Thymus (tissue), 11 donors: ENCODE data around the gene POLR1D. TPM values are rescaled to one million over a fixed set of nuclear protein-coding genes. Genes with fewer than 3 reads are reported as not detected.

Experiments
- DNase-seq, 9 donors: peaks; one replicate each; pipeline ENCODE4 v3.0.0-alpha.2; 2013; ENCODE audit warnings: low spot score in 9 of 9, low read depth in 6 of 9, missing footprints in 1 of 9
- H3K27ac ChIP-seq, 2 donors: one replicate each; pipeline ENCODE4 v1.5.1; 2013; ENCODE audit warnings: control low read depth in 1 of 2, low read depth in 1 of 2, low read length in 1 of 2, mild to moderate bottlenecking in 1 of 2, moderate library complexity in 1 of 2
- H3K27me3 ChIP-seq, 2 donors: one replicate each; pipeline ENCODE4 v1.5.1; 2013; ENCODE audit warnings: low read length in 1 of 2; ENCODE audit not compliant: control insufficient read depth in 2 of 2, insufficient read depth in 1 of 2
- H3K36me3 ChIP-seq, 2 donors: one replicate each; pipeline ENCODE4 v1.5.1; 2013; ENCODE audit warnings: low read length in 1 of 2, mild to moderate bottlenecking in 1 of 2, moderate library complexity in 1 of 2; ENCODE audit not compliant: control insufficient read depth in 2 of 2, insufficient read depth in 2 of 2
- H3K4me1 ChIP-seq, 2 donors: one replicate each; pipeline ENCODE4 v1.5.1; 2013; ENCODE audit warnings: low read length in 2 of 2; ENCODE audit not compliant: control insufficient read depth in 2 of 2, insufficient read depth in 2 of 2
- H3K4me3 ChIP-seq, 2 donors: one replicate each; pipeline ENCODE4 v1.5.1; 2013; ENCODE audit warnings: low read length in 2 of 2, control low read depth in 1 of 2, mild to moderate bottlenecking in 1 of 2
- H3K9me3 ChIP-seq, 2 donors: one replicate each; pipeline ENCODE4 v1.5.1; 2013; ENCODE audit warnings: low read length in 1 of 2, mild to moderate bottlenecking in 1 of 2; ENCODE audit not compliant: control insufficient read depth in 2 of 2, insufficient read depth in 1 of 2
- WGBS: extraction: QIAGEN DNeasy Blood & Tissue Kit; methylation state at CpG from one replicate; pipeline ENCODE4 v1.1.7; 2013; 5-methylcytosine and 5-hydroxymethylcytosine counted together
- polyA plus RNA-seq: library from polyadenylated mRNA; stranded (reverse); fragments of 200-250 nt; gene quantifications from one replicate; pipeline ENCODE4 v1.2.3, GENCODE V29; 2013
- total RNA-seq: library from RNA; stranded (reverse); fragments of 120-200 nt; gene quantifications from one replicate; pipeline ENCODE4 v1.2.4, GENCODE V29; 2013
- donor health status: healthy.

The POLR1D gene
- total and polyA plus RNA-seq, 2 donors, result 122 to 221 TPM

DNA sequence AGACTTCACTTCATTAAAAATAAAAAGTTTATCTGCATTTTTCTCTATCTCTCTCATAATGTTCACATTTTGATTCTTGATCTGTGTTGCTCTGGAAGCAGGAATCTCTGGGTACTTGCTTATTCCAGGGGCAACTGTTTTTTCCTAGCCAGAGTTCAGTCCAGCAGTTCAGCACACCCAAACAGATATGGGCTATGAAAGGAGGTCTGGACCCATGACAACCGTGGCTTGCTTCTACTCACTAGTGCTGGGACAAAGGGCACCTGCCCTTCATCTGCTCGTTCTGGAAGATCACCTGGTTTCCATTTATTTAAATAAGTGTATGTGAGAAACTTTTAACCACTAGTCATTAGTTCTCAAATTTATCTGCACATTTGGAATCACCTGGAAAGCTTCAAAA is 36.0 kb downstream of the POLR1D start:
- WGBS, result 96% methylated on average over 2 of the region's 2 CpGs
- no peaks in the 10 kb centered on the region for H3K27me3 ChIP-seq
- no peak for DNase-seq
- H3K27ac ChIP-seq, result no peak overlapping the region
- no peaks in the 10 kb centered on the region for H3K36me3 ChIP-seq
- no peak overlapping the region for H3K4me3 ChIP-seq
- no peaks in the 10 kb centered on the region for H3K4me1 ChIP-seq
- H3K9me3 ChIP-seq, result no peaks in the 10 kb centered on the region

- no peak for DNase-seq
- H3K4me1 ChIP-seq, result no peaks in the 10 kb centered on the region
Measured at GRCh38 chr13:27658546-27658945, 36.9 kb downstream of the POLR1D start.

GRCh38 chr13:27659145-27659865 is 37.6 kb downstream of the POLR1D start:
- Histone ChIP-seq H3K4me1 (no peaks in the 10 kb centered on the region), H3K9me3 (no peaks in the 10 kb centered on the region), H3K27me3 (no peaks in the 10 kb centered on the region), H3K27ac (no peak overlapping the region), H3K36me3 (no peaks in the 10 kb centered on the region), H3K4me3 (no peak overlapping the region)
- 98% methylated on average over 7 of the region's 7 CpGs for WGBS
- no peak for DNase-seq

More at GRCh38 chr13:27658546-27658945, 36.9 kb downstream of the POLR1D start:
- no peak overlapping the region for H3K4me3 ChIP-seq
- no peaks in the 10 kb centered on the region for H3K36me3 ChIP-seq
- H3K27ac ChIP-seq, result no peak overlapping the region
- H3K27me3 ChIP-seq, result no peaks in the 10 kb centered on the region
- H3K9me3 ChIP-seq, result no peaks in the 10 kb centered on the region

GRCh38 chr13:27660511-27660910 is 38.8 kb downstream of the POLR1D start:
- no peak overlapping the region for H3K4me3 ChIP-seq
- no peaks in the 10 kb centered on the region for H3K9me3 ChIP-seq
- no peak for DNase-seq
- no peak overlapping the region for H3K27ac ChIP-seq
- 99% methylated on average over 6 of the region's 6 CpGs for WGBS
- H3K4me1 ChIP-seq, result no peaks in the 10 kb centered on the region
- no peaks in the 10 kb centered on the region for H3K27me3 ChIP-seq
- H3K36me3 ChIP-seq, result peaks cover 0 to 1% of the 10 kb centered on the region in 2 donors

DNA sequence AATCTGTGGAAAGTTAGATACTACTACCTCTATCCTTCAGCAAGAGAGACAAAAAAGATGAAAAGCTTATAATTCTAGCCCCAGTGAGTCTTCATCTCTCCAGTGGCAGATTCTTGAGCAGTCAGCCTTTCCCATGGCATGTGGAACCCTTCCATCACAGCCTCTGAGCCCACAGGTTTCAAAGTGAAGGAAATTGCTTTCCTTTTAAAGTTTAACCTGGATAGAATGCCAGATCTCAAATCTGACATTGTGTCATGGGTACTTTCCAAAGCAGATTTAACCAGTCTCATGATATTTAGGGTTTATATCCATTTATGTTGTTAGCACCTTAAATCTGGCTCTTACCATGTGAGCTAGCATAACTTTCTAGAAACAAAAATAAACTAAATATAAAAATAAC is 39.3 kb downstream of the POLR1D start:
- H3K36me3 ChIP-seq, result peaks cover 4 to 5% of the 10 kb centered on the region in 2 donors
- H3K27me3 ChIP-seq, result no peaks in the 10 kb centered on the region
- DNase-seq, result no peak
- H3K27ac ChIP-seq, result no peak overlapping the region
- H3K4me3 ChIP-seq, result no peak overlapping the region
- H3K9me3 ChIP-seq, result no peaks in the 10 kb centered on the region
- no peaks in the 10 kb centered on the region for H3K4me1 ChIP-seq

GRCh38 chr13:27662738-27663470 is 41.2 kb downstream of the POLR1D start:
- Histone ChIP-seq H3K4me1 (no peaks in the 10 kb centered on the region), H3K36me3 (peaks cover 7 to 9% of the 10 kb centered on the region in 2 donors), H3K9me3 (no peaks in the 10 kb centered on the region), H3K4me3 (no peak overlapping the region), H3K27ac (no peak overlapping the region), H3K27me3 (no peaks in the 10 kb centered on the region)
- 99% methylated on average over 2 of the region's 2 CpGs for WGBS
- no peak for DNase-seq

- no peaks in the 10 kb centered on the region for H3K9me3 ChIP-seq
- H3K27me3 ChIP-seq, result no peaks in the 10 kb centered on the region
- no peak overlapping the region for H3K27ac ChIP-seq
- peaks cover 7 to 14% of the 10 kb centered on the region in 2 donors for H3K36me3 ChIP-seq
- no peaks in the 10 kb centered on the region for H3K4me1 ChIP-seq
- no peak overlapping the region for H3K4me3 ChIP-seq
- no peak for DNase-seq
- WGBS, result 99% methylated on average over 8 of the region's 8 CpGs
Measured at GRCh38 chr13:27663947-27664346, 42.3 kb downstream of the POLR1D start.

GRCh38 chr13:27665333-27665732 is 43.6 kb downstream of the POLR1D start:
- H3K4me3 ChIP-seq, result no peak overlapping the region
- no peak for DNase-seq
- no peaks in the 10 kb centered on the region for H3K4me1 ChIP-seq
- H3K9me3 ChIP-seq, result no peaks in the 10 kb centered on the region
- H3K36me3 ChIP-seq, result peaks cover 7 to 14% of the 10 kb centered on the region in 2 donors
- 91% methylated on average over 3 of the region's 3 CpGs for WGBS
- no peaks in the 10 kb centered on the region for H3K27me3 ChIP-seq
- no peak overlapping the region for H3K27ac ChIP-seq

GRCh38 chr13:27665761-27666160 is 44.1 kb downstream of the POLR1D start:
- no peak for DNase-seq
- WGBS, result 96% methylated on average over 19 of the region's 19 CpGs
- Histone ChIP-seq H3K4me1 (no peaks in the 10 kb centered on the region), H3K9me3 (no peaks in the 10 kb centered on the region), H3K36me3 (peaks cover 7 to 14% of the 10 kb centered on the region in 2 donors), H3K27ac (no peak overlapping the region), H3K4me3 (no peak overlapping the region), H3K27me3 (no peaks in the 10 kb centered on the region)
